Ecto neural progenitor cell (in vitro differentiated cells): ENCODE measurements around the gene LRRFIP1.
A peak's percentile ranks its signal among the peaks of the same experiment; 100 is the strongest.
"Not testable (repeated sequence)": the region's sequence is repeated elsewhere in the genome, so short reads cannot be mapped to it uniquely, and the experiment has no call there.

Experiments used
- DNase-seq: peaks from one replicate; pipeline ENCODE4 v3.0.0-alpha.2; 2018; ENCODE audit warnings: low spot score

Gene LRRFIP1, protein sequence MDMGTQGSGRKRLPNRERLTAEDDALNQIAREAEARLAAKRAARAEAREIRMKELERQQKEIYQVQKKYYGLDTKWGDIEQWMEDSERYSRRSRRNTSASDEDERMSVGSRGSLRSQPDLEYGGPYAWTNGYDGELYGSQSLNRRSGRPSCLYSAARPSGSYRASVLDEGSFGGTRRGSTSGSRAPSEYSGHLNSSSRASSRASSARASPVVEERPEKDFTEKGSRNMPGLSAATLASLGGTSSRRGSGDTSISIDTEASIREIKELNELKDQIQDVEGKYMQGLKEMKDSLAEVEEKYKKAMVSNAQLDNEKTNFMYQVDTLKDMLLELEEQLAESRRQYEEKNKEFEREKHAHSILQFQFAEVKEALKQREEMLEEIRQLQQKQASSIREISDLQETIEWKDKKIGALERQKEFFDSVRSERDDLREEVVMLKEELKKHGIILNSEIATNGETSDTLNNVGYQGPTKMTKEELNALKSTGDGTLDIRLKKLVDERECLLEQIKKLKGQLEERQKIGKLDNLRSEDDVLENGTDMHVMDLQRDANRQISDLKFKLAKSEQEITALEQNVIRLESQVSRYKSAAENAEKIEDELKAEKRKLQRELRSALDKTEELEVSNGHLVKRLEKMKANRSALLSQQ

GRCh38 chr2:237627441-237628246 lies at the start of gene LRRFIP1:
Gene LRRFIP1 (plus strand): TSS chr2:237627587. CDS start chr2:237627645, 58 bp downstream.
- peak; percentile 63 for DNase-seq

GRCh38 chr2:237577956-237578870 lies 49.2 kb upstream of the LRRFIP1 start:
- DNase-seq = no peak

- DNase-seq = no peak
These were observed 46.1 kb upstream of the LRRFIP1 start for GRCh38 chr2:237581326-237581725.

GRCh38 chr2:237581751-237582746 lies 45.3 kb upstream of the LRRFIP1 start:
- peak; percentile 68 for DNase-seq

DNA sequence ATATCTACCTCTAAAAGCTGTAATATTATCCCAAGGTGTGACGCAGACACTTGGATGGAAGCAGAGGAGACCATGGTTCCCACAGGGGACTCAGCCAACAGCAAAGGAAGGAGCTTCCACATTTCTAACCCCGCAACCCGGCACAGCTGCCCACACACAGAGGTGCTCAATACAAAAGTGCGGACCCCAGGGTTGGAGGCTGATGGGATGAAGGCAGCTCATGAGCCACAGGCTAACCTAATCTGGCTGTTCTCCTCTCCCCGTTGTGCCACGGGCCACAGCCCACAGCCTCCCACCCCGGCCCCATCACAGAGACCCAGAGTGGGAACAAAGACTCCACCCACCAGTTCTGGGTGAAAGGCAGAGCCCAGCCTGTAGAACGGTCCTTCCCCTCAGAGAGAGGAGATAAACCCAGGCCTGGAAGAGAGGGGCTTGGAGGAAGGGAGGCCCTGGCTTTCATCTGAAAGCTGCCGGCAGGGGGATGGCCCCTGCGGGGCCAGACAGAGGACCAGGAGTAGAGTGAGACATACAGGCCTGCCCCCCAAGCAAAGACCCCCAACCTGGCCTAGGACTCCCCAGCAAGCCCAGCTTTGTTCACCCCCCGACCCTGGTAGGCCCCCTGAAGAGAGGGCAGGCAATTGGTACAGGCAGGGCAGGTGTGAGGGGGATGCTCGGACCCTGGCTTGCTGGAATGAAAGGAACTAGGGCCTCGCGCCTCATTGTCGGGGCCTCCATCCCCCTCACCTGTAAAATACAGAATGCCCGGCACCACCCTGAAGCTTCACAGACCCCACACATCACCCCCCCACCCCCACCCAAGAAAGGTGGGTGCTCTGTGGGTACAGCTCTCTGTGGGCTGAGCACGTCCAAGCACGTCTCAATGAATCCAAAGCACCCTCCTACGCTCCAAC lies 43.7 kb upstream of the LRRFIP1 start:
- DNase-seq = no peak

GRCh38 chr2:237585590-237586221 lies 41.7 kb upstream of the LRRFIP1 start:
- no peak for DNase-seq

DNA sequence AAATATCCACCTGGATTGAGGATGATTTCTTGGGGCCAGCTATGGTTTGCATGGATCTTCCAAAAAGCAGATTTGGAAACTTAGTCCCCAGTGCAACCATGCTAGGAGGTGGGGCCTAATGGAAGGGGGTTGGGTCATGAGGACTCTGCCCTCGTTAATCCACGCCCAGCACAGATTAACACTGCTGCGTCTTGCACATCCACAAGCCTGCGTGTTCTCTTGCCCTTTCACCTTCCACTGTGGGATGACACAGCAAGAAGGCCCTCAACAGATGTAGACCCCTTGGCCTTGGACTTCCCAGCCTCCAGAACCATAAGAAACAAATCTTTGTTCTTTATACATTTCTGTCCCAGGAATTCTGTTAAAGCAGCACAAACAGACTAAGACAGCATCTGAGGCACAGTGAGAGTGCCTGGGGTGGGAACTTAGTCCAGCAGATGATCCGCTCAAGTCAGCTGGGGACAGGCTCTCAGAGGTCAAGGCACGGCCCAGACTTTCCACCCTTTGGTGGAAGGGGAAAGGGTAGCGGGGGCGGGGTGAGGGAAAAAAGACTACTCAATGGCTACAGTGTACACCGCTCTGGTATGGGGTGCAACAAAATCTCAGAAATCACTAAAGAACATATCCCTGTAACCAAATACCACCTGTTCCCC lies 39.2 kb upstream of the LRRFIP1 start:
- DNase-seq = no peak

- no peak for DNase-seq
These were observed 36.9 kb upstream of the LRRFIP1 start, which contains the start of gene RAB17 for GRCh38 chr2:237590272-237591140. Gene RAB17 (minus strand): TSS chr2:237590734. CDS start chr2:237586154, 4,580 bp downstream.

DNA sequence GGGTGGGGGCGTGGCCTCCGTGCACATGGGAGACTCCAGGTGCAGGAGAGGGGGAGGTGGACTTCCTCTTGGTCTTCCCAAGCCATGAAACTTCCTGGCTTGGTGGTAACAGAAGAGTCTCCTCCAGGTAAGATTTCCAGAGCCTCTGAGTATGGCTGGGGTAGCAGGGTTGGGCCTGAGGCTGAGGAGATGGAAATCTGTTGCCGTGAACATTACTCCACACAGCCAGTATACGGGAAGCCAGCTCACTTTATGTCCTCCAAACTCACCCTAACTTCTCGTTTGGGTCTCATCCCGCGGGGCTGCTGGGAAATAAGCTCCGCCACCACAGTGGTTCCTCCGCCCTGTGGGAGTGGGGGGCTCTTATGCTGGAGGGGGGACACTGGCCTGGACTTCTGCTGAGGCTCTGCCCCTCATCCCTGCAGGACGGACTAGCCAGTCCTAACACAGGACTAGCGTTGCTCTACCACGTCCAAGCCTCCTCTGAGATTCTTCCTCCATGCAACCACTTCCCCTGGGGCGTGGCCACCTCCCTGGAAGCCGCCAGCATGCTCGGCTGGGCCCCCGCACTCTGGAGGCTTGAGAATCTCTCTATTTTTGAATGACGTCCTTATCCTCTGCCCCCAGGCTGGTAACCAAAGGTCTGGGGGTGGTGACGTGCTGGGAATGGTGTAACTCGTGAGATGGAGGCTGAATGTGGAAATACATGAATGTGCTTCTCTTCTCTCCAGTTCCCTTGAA lies 36.1 kb upstream of the LRRFIP1 start:
- peak; percentile 66 for DNase-seq

GRCh38 chr2:237592425-237592980 lies 34.9 kb upstream of the LRRFIP1 start:
- DNase-seq = no peak

DNA sequence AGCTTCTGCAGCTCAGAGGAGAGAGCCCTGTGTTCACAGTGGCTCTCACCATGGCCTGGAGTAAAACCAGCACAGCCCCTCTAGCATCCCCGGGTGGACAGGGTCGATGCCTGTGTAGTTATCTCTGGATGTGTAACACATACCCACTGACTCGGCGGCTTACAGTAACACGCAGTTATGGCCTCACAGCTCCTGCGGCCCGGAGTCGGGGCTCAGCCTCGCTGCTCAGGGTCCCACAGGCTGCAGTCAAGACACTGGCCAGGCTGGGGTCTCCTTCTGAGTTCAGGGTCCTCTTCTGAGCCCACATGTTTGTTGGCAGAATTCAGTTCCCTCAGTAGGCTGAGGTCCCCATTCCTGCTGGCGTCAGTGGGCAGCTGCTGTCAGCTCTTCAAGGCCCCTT lies 34.4 kb upstream of the LRRFIP1 start:
- DNase-seq = no peak

DNA sequence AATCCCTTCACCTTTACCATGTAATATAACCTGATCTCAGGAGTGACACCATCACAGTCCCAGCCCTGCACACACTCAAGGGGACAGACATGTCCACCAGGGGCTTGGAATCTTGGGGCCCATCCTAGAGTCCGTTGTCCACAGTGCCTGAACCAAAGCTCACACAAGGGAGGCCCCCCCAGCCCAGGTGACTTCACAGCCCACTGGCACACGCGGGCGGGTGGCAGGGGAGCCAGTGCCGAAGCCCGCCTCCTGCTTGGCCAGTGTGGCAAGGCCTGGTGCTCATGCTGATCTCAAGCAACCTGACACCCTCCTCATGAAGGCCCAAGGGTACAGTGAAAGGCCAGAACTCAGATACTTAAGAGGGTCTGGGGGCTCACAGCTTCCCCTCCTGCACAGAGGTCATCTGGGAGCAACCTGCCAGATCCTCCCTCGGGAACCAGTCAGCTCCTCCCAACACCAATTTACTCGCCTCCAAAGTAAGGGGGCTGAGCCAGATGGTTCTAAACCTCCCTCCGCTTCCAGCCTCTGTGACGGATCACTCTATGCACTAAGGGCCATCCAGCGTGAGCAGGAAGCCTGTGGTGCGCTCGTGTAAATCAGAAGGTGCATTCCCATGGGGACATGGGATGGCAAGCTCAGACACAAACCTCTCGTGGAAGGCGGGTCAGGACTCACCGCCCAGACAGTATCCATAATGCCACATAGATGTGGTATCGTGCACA lies 33.6 kb upstream of the LRRFIP1 start:
- DNase-seq = no peak

DNA sequence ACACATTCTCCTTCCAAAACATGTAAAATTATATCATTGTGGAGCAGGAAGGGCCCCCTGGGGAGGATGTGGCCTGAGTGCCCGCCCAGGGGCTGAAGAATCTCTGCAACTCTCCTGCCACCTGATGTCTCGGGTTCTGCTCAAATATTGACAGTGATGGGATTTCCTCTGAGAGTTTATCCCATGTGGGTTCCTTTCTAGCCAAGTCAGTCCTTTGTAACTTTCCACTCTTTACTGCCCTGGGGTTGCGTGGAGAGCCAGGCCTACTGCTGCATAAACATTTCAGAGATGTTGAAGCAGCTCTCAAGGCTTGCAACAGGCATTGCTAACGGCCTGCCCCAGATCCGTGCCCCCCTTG lies 32.9 kb upstream of the LRRFIP1 start:
- DNase-seq = no peak

GRCh38 chr2:237595829-237596519 lies 31.4 kb upstream of the LRRFIP1 start:
- not testable (repeated sequence) for DNase-seq
